GM21360 (cell line): ENCODE data around the gene TAF9.
"Not testable (repeated sequence)": the region's sequence is repeated elsewhere in the genome, so short reads cannot be mapped to it uniquely, and the experiment has no call there.

ENCODE experiments used
- ATAC-seq: cut with Tn5 transposase; IDR thresholded peaks from one replicate; pipeline ENCODE4 v1.9.1; 2021; ENCODE audit warnings: mild to moderate bottlenecking, moderate library complexity; ENCODE audit not compliant: unreplicated experiment

The TAF9 gene, protein sequence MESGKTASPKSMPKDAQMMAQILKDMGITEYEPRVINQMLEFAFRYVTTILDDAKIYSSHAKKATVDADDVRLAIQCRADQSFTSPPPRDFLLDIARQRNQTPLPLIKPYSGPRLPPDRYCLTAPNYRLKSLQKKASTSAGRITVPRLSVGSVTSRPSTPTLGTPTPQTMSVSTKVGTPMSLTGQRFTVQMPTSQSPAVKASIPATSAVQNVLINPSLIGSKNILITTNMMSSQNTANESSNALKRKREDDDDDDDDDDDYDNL

GRCh38 chr5:69369340-69370121 is at the start of gene TAF9, which contains the start of the genes AK6 and RAD17:
Gene TAF9 (minus strand): TSS chr5:69369520. CDS start chr5:69365737, 3,783 bp downstream.
Gene AK6 (minus strand): TSS chr5:69369520. CDS start chr5:69369490, 30 bp downstream.
Gene RAD17 (plus strand): TSS chr5:69369818. CDS start chr5:69372209, 2,391 bp downstream.
- peak; percentile 75 for ATAC-seq

DNA sequence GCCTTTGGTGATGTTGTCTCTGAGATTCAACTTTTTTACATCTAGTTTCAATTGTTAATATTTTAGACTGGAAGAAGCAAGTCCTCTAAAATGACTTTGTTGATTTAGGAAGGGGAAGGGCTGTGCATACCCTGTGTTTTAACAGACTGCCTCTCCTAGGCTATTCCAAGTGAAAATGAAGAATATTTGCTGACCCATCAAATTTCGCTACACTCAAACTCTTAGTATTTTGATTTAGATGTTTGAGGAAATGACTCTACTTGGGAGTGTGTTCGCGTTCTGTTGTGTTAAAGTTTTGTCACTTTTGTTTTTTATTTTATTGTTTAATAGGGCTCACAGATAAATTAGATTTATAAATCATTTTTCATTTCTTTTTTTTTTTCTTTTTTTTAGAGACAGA is 49.2 kb upstream of the TAF9 start:
- ATAC-seq: no peak

DNA sequence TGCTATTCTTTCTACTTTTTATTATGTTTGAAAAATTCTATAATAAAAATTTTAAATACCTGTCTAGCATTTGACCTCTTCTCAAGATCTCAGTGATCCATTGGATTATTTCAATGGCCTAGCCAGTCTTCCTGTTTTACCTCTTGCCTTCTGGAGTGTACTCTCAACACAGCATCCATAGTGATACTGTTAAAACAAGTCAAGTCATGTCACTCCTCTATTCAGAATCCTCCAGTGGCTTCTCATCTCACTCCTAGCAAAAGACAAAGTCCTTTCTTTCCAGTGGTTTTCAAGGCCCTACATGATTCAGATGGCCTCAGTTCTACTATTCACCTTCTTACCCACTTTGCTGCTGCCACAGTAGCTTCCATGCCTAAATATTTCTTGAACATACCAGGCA is 47.4 kb upstream of the TAF9 start:
- no peak for ATAC-seq

- no peak for ATAC-seq
These were observed 46.9 kb upstream of the TAF9 start for GRCh38 chr5:69416180-69416579.

GRCh38 chr5:69415584-69415958 is 46.3 kb upstream of the TAF9 start:
- no peak for ATAC-seq

DNA sequence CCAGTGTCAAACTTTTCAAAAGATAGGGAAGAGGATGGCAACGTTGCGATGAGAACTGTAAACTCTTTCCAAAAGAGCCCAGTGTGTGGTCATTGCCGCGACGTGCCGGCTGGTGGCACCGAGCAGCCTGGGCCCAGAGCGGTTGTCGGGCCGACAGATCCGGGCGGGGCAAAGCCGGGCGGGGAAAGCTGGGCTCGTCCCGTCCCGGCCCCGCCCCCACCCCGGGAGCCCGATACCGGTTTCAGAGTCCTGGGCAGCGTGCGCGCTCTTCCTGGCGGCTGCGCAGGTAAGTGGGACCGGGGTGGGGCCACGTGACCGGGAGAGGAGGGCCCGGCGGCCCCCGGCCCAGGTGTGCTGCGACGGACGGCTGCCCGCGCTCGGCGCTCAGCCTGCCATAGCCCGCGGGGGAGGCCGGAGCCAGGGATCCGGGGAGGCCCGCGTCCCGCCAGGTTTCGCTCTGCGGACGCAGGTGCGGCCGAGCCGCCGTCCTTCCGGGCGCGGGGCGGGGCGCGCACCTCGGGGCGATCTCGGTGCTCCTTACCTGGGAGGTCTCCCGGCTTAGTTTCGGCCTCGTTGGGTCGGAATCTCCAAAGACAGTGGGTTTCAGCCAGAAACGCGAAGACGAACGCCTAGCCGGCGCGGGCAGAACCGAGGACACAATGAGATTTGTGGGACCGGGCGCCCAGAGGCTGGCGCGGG is 45.7 kb upstream of the TAF9 start, which contains the start of gene MARVELD2:
Gene MARVELD2 (plus strand): TSS at position 232 of the 699 bp plus-strand sequence. CDS start 4,270 bp downstream, outside the sequence.
- ATAC-seq: no peak

- no peak for ATAC-seq
These were observed 35.5 kb upstream of the TAF9 start for GRCh38 chr5:69404659-69405330.

DNA sequence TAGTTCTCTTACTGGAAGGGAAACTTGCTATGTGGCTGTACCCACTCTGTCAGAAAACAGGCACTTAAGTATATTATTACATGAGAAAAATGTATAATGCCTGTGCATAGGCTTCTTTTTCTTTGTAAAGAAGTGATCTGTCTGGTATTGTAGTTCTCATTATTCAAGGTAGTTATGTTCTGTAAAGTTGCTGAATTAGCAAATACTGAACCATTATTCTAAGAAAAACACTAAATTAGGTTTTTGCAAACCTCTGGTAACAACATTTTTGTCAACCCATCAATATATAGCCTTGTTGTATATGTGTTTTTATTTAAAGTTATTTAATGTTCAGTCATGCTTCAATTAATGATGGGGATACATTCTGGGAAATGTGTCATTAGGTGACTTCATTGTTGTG is 9.1 kb upstream of the TAF9 start:
- ATAC-seq: no peak

GRCh38 chr5:69374911-69375446 is 5.7 kb upstream of the TAF9 start:
- peak; percentile 56 for ATAC-seq

DNA sequence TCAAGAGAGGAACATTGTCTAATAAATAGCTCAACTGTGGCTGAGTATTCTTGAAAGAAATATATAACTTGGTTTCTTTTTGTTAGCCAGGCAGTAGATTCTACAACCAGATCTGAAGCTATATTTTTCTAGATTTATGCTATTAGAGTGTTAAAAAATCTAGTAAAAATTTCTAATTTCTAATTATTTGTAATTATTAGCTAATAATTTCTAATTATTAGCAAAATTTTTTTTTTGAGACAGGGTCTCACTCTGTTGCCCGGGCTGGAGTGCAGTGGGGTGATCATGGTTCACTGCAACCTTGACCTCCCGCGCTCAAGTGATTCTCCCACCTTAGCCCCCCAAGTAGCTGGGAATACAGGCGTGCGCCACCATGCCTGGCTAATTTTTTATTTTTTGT is 3.1 kb upstream of the TAF9 start:
- no peak for ATAC-seq

DNA sequence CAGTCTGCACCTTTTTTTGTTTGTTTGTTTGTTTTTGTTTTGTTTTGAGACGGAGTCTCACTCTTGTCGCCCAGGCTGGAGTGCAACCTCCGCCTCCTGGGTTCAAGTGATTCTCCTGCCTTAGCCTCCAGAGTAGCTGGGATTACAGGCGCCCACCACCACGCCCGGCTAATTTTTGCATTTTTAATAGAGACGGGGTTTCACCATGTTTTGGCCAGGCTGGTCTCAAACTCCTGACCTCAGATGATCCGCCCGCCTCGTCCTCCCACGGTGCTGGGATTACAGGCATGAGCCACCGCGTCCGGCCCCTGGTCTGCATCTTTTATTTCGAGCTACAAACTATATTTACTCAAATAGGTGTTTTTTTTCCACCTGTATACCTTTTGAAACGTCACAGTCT is 1.0 kb upstream of the TAF9 start:
- not testable (repeated sequence) for ATAC-seq

GRCh38 chr5:69368458-69369339 is 621 bp downstream of the TAF9 start:
- ATAC-seq: no peak

DNA sequence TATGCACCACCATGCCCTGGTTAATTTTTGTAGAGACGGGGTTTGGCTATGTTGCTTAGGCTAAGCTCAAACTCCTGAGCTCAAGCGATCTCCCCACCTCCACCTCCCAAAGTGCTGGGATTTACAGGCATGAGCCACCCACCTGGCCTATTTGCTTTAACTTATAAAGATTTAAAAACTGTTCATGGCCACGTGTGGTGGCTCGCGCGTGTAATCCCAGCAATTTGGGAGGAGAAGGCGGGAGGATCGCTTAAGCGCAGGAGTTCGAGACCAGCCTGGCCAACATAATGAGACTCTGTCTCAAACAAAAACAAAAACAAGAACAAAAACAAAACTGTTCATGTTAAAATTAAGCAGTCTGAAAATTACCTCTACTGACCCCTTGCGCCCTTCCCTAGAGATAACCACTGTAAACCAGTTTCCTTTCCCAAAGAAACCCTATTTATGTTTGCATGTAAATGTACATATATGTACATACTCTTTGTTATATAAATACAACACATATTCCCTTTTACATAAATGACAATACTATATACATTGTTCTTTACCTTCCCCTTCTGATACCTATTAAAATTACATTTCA is 1.5 kb downstream of the TAF9 start:
- ATAC-seq: no peak

DNA sequence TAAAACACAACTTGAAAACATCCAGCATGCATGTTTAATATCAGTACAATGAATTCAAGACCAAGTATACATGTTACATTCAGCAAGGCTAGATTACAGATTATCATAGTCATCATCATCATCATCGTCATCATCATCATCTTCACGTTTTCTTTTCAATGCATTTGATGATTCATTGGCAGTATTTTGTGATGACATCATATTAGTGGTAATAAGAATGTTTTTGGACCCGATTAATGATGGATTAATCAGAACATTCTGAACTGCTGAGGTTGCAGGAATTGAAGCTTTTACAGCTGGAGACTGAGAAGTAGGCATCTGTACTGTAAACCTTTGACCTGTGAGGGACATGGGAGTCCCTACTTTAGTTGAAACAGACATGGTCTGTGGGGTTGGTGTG is 4.5 kb downstream of the TAF9 start:
- ATAC-seq: no peak

DNA sequence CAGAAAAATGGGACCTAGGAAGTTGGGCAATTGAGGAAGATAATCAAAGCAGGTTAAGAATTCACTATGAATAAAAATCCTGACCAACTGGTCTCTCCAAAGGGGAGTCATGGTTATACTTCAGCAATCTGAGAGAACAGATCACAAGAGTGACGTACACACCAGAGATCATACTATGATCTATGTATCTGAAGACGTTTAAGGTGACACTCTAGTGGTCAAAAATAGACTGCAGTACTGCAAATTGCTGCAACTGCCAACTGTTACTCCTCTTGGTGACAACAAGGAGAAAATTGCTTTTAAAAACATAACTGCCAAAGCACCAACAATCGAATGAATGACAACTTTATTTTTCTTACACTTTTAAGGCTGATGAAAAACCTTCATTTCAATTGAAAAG is 4.9 kb downstream of the TAF9 start:
- no peak for ATAC-seq

GRCh38 chr5:69360442-69360841 is 8.9 kb downstream of the TAF9 start:
- ATAC-seq: no peak

- ATAC-seq: no peak
These were observed 9.6 kb downstream of the TAF9 start for GRCh38 chr5:69359699-69360098.

GRCh38 chr5:69350664-69351063 is 18.7 kb downstream of the TAF9 start:
- ATAC-seq: no peak

GRCh38 chr5:69343083-69343482 is 26.2 kb downstream of the TAF9 start:
- no peak for ATAC-seq
